B cell (primary cell): ENCODE results near the gene RARRES1. TPM values are rescaled to one million over a fixed set of nuclear protein-coding genes. Genes with fewer than 3 reads are reported as not detected.

ENCODE experiments used
- ATAC-seq: fragments of 200-7000 bp; cut with Tn5 transposase; one replicate; pipeline ENCODE4 v1.10.0; 2021; ENCODE audit warnings: low read depth, mild to moderate bottlenecking, moderate number of reproducible peaks, moderate library complexity
- CTCF ChIA-PET: fragments of 350-600 bp; sonication (Branson Sonifier 250); formaldehyde crosslinking; loops from one replicate; lab custom pipeline; 2021; ENCODE audit warnings: antibody characterized with exemption, inconsistent platforms; lab: Charles Lee
- POLR2A ChIA-PET: fragments of 350-600 bp; sonication (Branson Sonifier 250); formaldehyde crosslinking; loops from one replicate; lab custom pipeline; 2021; ENCODE audit warnings: antibody characterized with exemption; lab: Charles Lee
- DNase-seq: peaks from one replicate; pipeline ENCODE4 v3.0.0; 2013
- H2AFZ ChIP-seq: 2 replicates; pipeline ENCODE4 v1.6.1; 2012; ENCODE audit warnings: mild to moderate bottlenecking, low read depth, low read length; ENCODE audit not compliant: insufficient read depth, poor library complexity, severe bottlenecking
- H3K27ac ChIP-seq, 2 donors: 1 replicate in 1 of 2; 2 replicates in 1 of 2; pipeline ENCODE4 v1.5.1; 2012 to 2013; ENCODE audit warnings: low read length in 2 of 2, mild to moderate bottlenecking in 2 of 2, moderate library complexity in 1 of 2
- H3K27me3 ChIP-seq, 4 experiments: fragments of 200-600 bp in 1 of 4; sonication (generic) in 1 of 4; replicated peaks in 1 of 4; 1 replicate in 2 of 4; 2 replicates in 2 of 4; pipeline versions ENCODE4 v1.6.1 to v1.7.0; 2013 to 2016; ENCODE audit warnings: low read length in 3 of 4, mild to moderate bottlenecking in 2 of 4, mixed read lengths in 1 of 4, moderate library complexity in 1 of 4; ENCODE audit not compliant: insufficient read depth in 4 of 4, control insufficient read depth in 3 of 4; ENCODE audit errors: control extremely low read depth in 1 of 4
- H3K36me3 ChIP-seq, 2 experiments: replicated peaks in 1 of 2; 1 replicate in 1 of 2; 2 replicates in 1 of 2; pipeline versions ENCODE4 v1.6.1 to v1.7.1; 2013; ENCODE audit warnings: low read length in 1 of 2; ENCODE audit not compliant: insufficient read depth in 2 of 2, control insufficient read depth in 1 of 2; ENCODE audit errors: control extremely low read depth in 1 of 2, extremely low read depth in 1 of 2
- H3K4me1 ChIP-seq, 2 donors: fragments of 200-600 bp in 1 of 2; sonication (generic) in 1 of 2; 1 replicate in 1 of 2; 2 replicates in 1 of 2; pipeline versions ENCODE4 v1.5.1 to v1.6.1; 2013 to 2017; ENCODE audit warnings: low read length in 2 of 2; ENCODE audit not compliant: control insufficient read depth in 2 of 2, insufficient read depth in 2 of 2
- H3K4me2 ChIP-seq: replicated peaks from 2 replicates; pipeline ENCODE3; 2012; ENCODE audit warnings: mild to moderate bottlenecking, low read depth, low read length; ENCODE audit not compliant: poor library complexity, severe bottlenecking
- H3K4me3 ChIP-seq, 5 experiments: fragments of 200-600 bp in 1 of 5; sonication (generic) in 1 of 5; 1 replicate in 3 of 5; 2 replicates in 2 of 5; pipeline versions ENCODE4 v1.5.1 to v1.7.0; 2011 to 2016; ENCODE audit warnings: low read length in 4 of 5, mild to moderate bottlenecking in 4 of 5, low read depth in 2 of 5, control low read depth in 1 of 5, moderate library complexity in 1 of 5; ENCODE audit not compliant: insufficient read depth in 1 of 5; ENCODE audit errors: control extremely low read depth in 1 of 5, extremely low read depth in 1 of 5
- H3K79me2 ChIP-seq: fragments of 200-600 bp; sonication (generic); one replicate; pipeline ENCODE4 v1.6.0; 2016; ENCODE audit warnings: low read length; ENCODE audit not compliant: control insufficient read depth, insufficient read depth
- H3K9ac ChIP-seq: fragments of 200-600 bp; sonication (generic); 2 replicates; pipeline ENCODE4 v1.6.1; 2017; ENCODE audit warnings: mild to moderate bottlenecking, low read length, moderate library complexity
- H3K9me3 ChIP-seq, 3 donors: one replicate each; pipeline versions ENCODE4 v1.6.1 to v1.7.1; 2013; ENCODE audit warnings: low read length in 2 of 3; ENCODE audit not compliant: control insufficient read depth in 2 of 3, insufficient read depth in 1 of 3; ENCODE audit errors: control extremely low read depth in 1 of 3
- H4K20me1 ChIP-seq: 2 replicates; pipeline ENCODE4 v1.6.0; 2012; ENCODE audit warnings: mild to moderate bottlenecking, low read length; ENCODE audit not compliant: insufficient read depth, control insufficient read depth, poor library complexity, severe bottlenecking
- H3K27ac Mint-ChIP-seq: one replicate; pipeline ENCODE4 v1.8.0; 2021; ENCODE audit warnings: mixed read lengths
- H3K27me3 Mint-ChIP-seq: one replicate; pipeline ENCODE4 v1.8.0; 2021; ENCODE audit warnings: mixed read lengths
- H3K4me1 Mint-ChIP-seq: one replicate; pipeline ENCODE4 v1.8.0; 2021; ENCODE audit warnings: mixed read lengths
- H3K4me3 Mint-ChIP-seq: one replicate; pipeline ENCODE4 v1.8.0; 2021; ENCODE audit warnings: mixed read lengths
- H3K9me3 Mint-ChIP-seq: one replicate; pipeline ENCODE4 v1.8.0; 2022; ENCODE audit warnings: mixed read lengths; ENCODE audit not compliant: insufficient read depth
- EZH2 ChIP-seq: IDR thresholded peaks from 2 replicates; pipeline ENCODE4 v1.6.1; 2012; ENCODE audit warnings: borderline replicate concordance, low read depth, mild to moderate bottlenecking, moderate library complexity, low read length; ENCODE audit not compliant: insufficient read depth, poor library complexity, severe bottlenecking
- WGBS: methylation state at CpG from one replicate; pipeline ENCODE4 v1.1.5; 2013; ENCODE audit warnings: missing lambda C conversion rate; ENCODE audit not compliant: insufficient coverage; 5-methylcytosine and 5-hydroxymethylcytosine counted together
- intact Hi-C: fragments of 100-400 bp; cut with micrococcal nuclease; formaldehyde crosslinking; loops from one replicate; pipeline ENCODE4 v1.10.0; 2022
- polyA plus RNA-seq: library from polyadenylated mRNA; depleted of rRNA; stranded (reverse); fragments of >200 nt; gene quantifications from 2 replicates; pipeline ENCODE4 v1.2.3, GENCODE V29; 2012
- total RNA-seq, 2 donors: library from RNA; stranded (reverse); fragments of 120-200 nt in 1 of 2; gene quantifications; 1 replicate in 1 of 2; 2 replicates in 1 of 2; pipeline versions ENCODE4 v1.2.3 to v1.2.4, GENCODE V29; 2013 to 2022
- TF ChIP-seq, protein P1 (sequence below): fragments of 200-600 bp; IDR thresholded peaks from one replicate; pipeline ENCODE4 v1.8.0; 2022; ENCODE audit warnings: antibody characterized with exemption, mild to moderate bottlenecking

RARRES1 gene
- total and polyA plus RNA-seq, 2 donors (not counting 1 experiment from before 2014, with no cell fraction given) = not detected

DNA sequence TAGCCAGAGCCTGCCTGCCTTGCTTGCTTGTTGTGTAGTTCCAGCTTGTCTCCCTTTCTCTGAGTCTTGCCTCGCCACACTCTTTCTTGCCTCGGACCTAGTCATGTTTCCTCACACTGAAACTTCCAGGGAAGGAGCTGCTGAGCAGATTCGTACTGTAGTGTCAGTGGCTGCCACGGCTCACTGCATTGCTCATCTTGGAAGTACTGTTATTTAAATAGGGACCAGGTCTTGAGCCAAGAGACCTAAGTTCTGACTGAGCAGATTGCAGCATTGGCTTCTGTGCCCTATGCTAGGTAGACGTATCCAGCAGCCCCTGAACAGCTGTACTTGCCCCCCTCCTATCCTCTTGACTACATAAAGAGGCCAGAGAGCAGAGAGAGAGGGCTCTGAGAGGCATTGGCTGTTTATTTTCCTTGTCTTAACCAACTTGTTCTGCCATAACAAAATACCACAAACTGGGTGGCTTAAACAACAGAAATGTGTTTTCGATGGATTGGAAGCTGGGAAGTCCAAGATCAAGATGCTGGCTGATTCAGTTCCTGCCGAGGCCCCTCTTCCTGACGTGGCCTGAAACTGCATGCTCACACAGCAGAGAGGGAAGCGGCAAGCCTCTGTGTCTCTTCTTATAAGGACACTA, 5.8 kb upstream of the RARRES1 start:
- H3K4me3 Mint-ChIP-seq = no peak overlapping the region
- TF ChIP-seq, protein P1, sequence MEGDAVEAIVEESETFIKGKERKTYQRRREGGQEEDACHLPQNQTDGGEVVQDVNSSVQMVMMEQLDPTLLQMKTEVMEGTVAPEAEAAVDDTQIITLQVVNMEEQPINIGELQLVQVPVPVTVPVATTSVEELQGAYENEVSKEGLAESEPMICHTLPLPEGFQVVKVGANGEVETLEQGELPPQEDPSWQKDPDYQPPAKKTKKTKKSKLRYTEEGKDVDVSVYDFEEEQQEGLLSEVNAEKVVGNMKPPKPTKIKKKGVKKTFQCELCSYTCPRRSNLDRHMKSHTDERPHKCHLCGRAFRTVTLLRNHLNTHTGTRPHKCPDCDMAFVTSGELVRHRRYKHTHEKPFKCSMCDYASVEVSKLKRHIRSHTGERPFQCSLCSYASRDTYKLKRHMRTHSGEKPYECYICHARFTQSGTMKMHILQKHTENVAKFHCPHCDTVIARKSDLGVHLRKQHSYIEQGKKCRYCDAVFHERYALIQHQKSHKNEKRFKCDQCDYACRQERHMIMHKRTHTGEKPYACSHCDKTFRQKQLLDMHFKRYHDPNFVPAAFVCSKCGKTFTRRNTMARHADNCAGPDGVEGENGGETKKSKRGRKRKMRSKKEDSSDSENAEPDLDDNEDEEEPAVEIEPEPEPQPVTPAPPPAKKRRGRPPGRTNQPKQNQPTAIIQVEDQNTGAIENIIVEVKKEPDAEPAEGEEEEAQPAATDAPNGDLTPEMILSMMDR = no peak
- no peak for TF ChIP-seq EZH2

DNA sequence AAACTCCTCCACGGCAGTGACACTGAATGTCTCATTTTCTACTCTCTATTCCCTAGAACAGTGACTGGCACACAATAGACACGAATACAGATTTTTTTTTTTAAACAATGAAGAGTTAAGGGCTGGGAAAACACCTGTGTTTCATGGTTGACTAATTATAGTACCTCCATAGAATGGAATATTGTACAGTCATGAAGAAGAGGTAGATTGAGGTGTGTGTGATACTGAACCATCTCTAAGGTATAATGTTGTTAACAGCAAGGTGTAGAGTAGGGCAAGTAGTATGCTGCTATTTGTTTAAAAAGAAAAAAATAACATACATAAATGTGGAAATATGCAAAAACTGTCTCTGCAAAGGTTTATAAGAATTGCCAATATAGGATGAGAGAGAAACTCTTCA, 5.2 kb upstream of the RARRES1 start:
- H3K27ac Mint-ChIP-seq = no peak overlapping the region
- no peak overlapping the region for H3K9ac ChIP-seq
- H3K27me3 Mint-ChIP-seq = no peaks in the 10 kb centered on the region
- H3K9me3 Mint-ChIP-seq = no peaks in the 10 kb centered on the region
- no peak overlapping the region for H3K4me3 ChIP-seq
- H3K79me2 ChIP-seq = no peaks in the 10 kb centered on the region
- ATAC-seq (no peak), DNase-seq (no peak)
- H3K4me1 Mint-ChIP-seq = no peaks in the 10 kb centered on the region
- POLR2A ChIA-PET = no interaction called here
- no peaks in the 10 kb centered on the region for H4K20me1 ChIP-seq
- no peak overlapping the region for H3K4me2 ChIP-seq
- TF ChIP-seq, protein P1 = no peak
- TF ChIP-seq EZH2 = no peak
- no peak overlapping the region for H3K4me3 Mint-ChIP-seq
- no peaks in the 10 kb centered on the region for H3K36me3 ChIP-seq
- H2AFZ ChIP-seq = no peak overlapping the region
- WGBS = no CpG with 5 or more reads among the region's 2 CpGs
- intact Hi-C loops = no loop called here
- CTCF ChIA-PET = interaction anchor here (2.2 kb wide), 1 partner anchor 10 kb away, joined by 14 read pairs; no protein-coding TSS in a partner anchor
- peaks cover 0 to 8% (median 7%) of the 10 kb centered on the region in 3 donors for H3K9me3 ChIP-seq
- H3K27me3 ChIP-seq = no peaks in the 10 kb centered on the region
- peaks cover 0 to 1% of the 10 kb centered on the region in 2 donors for H3K4me1 ChIP-seq
- no peak overlapping the region for H3K27ac ChIP-seq

More for the DNA sequence above, 5.8 kb upstream of the RARRES1 start:
- POLR2A ChIA-PET = no interaction called here
- Histone ChIP-seq H3K9me3 (peaks cover 0 to 8% (median 7%) of the 10 kb centered on the region in 3 donors), H2AFZ (no peak overlapping the region), H3K36me3 (no peaks in the 10 kb centered on the region), H3K9ac (no peak overlapping the region), H3K79me2 (no peaks in the 10 kb centered on the region), H3K27me3 (no peaks in the 10 kb centered on the region), H3K27ac (no peak overlapping the region), H3K4me2 (no peak overlapping the region), H4K20me1 (no peaks in the 10 kb centered on the region), H3K4me1 (no peaks in the 10 kb centered on the region), H3K4me3 (no peak overlapping the region)
- WGBS = 96% methylated on average over 7 of the region's 9 CpGs
- DNase-seq = no peak
- no peak for ATAC-seq
- Mint-ChIP-seq H3K4me1 (no peaks in the 10 kb centered on the region), H3K27me3 (no peaks in the 10 kb centered on the region), H3K27ac (no peak overlapping the region), H3K9me3 (no peaks in the 10 kb centered on the region)
- intact Hi-C loops = no loop called here
- CTCF ChIA-PET = interaction anchor here (2.2 kb wide), 1 partner anchor 11 kb away, joined by 14 read pairs; no protein-coding TSS in a partner anchor
